Measurements from ENCODE around the gene GALNT4.
A peak's percentile ranks its signal among the peaks of the same experiment; 100 is the strongest.

The GALNT4 gene

GRCh38 chr12:89517720-89518119 lies 6.9 kb downstream of the GALNT4 start:
- no peak for DNase-seq (ENCODE audit: extremely low spot score)
- ChIA-PET CTCF (no interaction called here), POLR2A (no interaction called here)
- no peak for TF ChIP-seq L3MBTL2 (conservative IDR thresholded peaks at IDR 0.05)
- no peak for TF ChIP-seq ELF4 (IDR thresholded peaks at IDR 0.05)
- TF ChIP-seq FOXM1 (IDR thresholded peaks at IDR 0.05; ENCODE audit: borderline replicate concordance): no peak
- no peak for TF ChIP-seq CTBP1 (IDR thresholded peaks at IDR 0.05; ENCODE audit: borderline replicate concordance)

DNA sequence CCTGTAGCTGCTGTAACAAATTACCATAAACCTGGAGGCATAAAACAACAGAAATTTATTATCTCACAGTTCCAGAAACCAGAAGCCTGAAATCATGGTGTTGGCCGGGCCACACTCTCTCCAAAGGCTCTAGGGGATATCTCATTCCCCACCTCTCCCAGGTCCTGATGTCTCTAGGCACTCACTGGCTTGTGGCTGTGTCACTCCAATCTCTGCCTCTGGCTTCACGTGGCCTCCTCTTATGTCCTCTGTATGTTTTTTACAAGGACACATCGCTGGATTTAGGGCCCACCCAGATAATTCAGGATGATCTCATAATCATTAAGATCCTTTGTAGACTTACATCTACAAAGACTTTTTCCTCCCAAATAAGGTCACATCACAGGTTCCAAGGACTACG lies 8.0 kb downstream of the GALNT4 start:
- CTCF ChIA-PET: no interaction called here
- no peak for TF ChIP-seq FOXM1 (IDR thresholded peaks at IDR 0.05; ENCODE audit: borderline replicate concordance)
- peak; percentile 53 for TF ChIP-seq PKNOX1 (IDR thresholded peaks at IDR 0.05)
- POLR2A ChIA-PET: no interaction called here
- DNase-seq (ENCODE audit: extremely low spot score): no peak

- TF ChIP-seq ELF4 (IDR thresholded peaks at IDR 0.05) (no peak), CTBP1 (IDR thresholded peaks at IDR 0.05; ENCODE audit: borderline replicate concordance) (no peak), HDGF (IDR thresholded peaks at IDR 0.05; ENCODE audit: borderline replicate concordance) (no peak), NFRKB (IDR thresholded peaks at IDR 0.05) (no peak), TARDBP (IDR thresholded peaks at IDR 0.05) (no peak), ARNT (IDR thresholded peaks at IDR 0.05) (no peak), L3MBTL2 (conservative IDR thresholded peaks at IDR 0.05) (no peak), SUZ12 (IDR thresholded peaks at IDR 0.05) (no peak), LEF1 (IDR thresholded peaks at IDR 0.05; ENCODE audit: borderline replicate concordance) (no peak), FOXM1 (IDR thresholded peaks at IDR 0.05; ENCODE audit: borderline replicate concordance) (no peak)
- DNase-seq (ENCODE audit: extremely low spot score): no peak
- POLR2A ChIA-PET: no interaction called here
- CTCF ChIA-PET: interaction anchor here (0.5 kb wide), 1 partner anchor 8 kb away, joined by 3 read pairs; no protein-coding TSS in a partner anchor
Measured at GRCh38 chr12:89514751-89515150, 9.8 kb downstream of the GALNT4 start.

DNA sequence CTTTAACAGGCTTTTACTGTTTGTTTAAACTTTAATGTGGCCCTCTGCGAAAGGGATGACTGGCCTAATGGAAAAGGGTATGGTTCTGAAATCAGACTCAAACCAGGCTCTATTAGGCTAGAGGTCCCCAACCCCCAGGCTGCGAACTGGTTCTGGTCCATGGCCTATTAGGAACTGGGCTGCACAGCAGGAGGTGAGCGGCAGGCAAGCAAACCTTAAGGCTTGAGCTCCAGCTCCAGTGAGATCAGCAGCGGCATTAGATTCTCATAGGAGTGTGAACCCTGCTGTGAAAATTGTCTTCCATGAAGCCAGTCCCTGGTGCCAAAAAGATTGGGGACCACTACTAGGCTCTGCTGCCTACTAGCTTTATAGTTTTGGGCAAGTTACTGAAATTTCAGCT lies 11.1 kb downstream of the GALNT4 start:
- CTCF ChIA-PET: no interaction called here
- POLR2A ChIA-PET: no interaction called here
- no peak for DNase-seq (ENCODE audit: extremely low spot score)
- TF ChIP-seq FOXK2 (IDR thresholded peaks at IDR 0.05) (no peak), LEF1 (IDR thresholded peaks at IDR 0.05; ENCODE audit: borderline replicate concordance) (no peak), CTBP1 (IDR thresholded peaks at IDR 0.05; ENCODE audit: borderline replicate concordance) (no peak), SUZ12 (IDR thresholded peaks at IDR 0.05) (no peak), FOXM1 (IDR thresholded peaks at IDR 0.05; ENCODE audit: borderline replicate concordance) (no peak), SP1 (IDR thresholded peaks at IDR 0.05) (no peak), L3MBTL2 (conservative IDR thresholded peaks at IDR 0.05) (no peak)

DNA sequence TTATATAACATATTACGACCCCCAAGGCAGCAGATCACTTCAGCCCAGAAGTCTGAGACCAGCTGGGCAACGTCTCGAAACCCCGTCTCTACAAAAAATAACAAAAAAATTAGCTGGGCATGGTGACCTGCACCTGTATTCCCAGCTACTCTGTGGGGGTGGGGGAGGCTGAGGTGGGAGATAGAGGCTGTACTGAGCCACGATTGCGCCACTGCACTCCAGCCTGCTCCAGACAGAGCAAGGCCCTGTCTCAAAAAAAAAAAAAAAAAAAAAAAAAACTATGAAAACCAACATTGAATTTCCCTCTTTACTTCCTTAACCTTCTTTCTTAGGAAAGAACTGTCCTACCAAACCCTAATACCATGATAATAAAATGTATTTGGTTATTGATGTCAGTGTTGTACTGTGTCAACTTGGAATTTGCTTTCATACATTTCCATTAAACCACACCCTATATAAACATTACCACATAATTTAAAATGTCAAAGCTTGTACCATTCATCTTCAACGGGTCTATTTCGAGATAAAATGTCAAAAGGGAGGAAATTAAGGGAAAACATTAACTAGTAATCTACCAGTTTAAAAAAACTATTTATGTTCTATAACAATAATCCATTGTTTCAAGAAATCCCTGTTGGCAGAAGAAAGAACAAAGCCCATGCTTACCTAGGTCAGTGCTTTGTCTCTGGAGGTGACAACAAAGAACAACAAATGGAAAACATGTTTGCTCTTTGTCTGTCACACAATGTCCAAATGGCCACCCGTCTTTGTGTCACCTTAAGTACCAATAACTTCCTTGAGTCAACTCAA lies 17.4 kb downstream of the GALNT4 start:
- CTCF ChIA-PET: interaction anchor here (0.7 kb wide), 1 partner anchor 8 kb away, joined by 3 read pairs; no protein-coding TSS in a partner anchor
- POLR2A ChIA-PET: no interaction called here
- TF ChIP-seq TARDBP (IDR thresholded peaks at IDR 0.05) (no peak), SP1 (IDR thresholded peaks at IDR 0.05) (no peak), FOXA1 (IDR thresholded peaks at IDR 0.05) (no peak), LEF1 (IDR thresholded peaks at IDR 0.05; ENCODE audit: borderline replicate concordance) (no peak), NFRKB (IDR thresholded peaks at IDR 0.05) (no peak), ZNF384 (IDR thresholded peaks at IDR 0.05) (no peak), SUZ12 (IDR thresholded peaks at IDR 0.05) (no peak), BHLHE40 (IDR thresholded peaks at IDR 0.05; ENCODE audit: borderline replicate concordance) (no peak), HDGF (IDR thresholded peaks at IDR 0.05; ENCODE audit: borderline replicate concordance) (no peak), ARNT (IDR thresholded peaks at IDR 0.05) (no peak), FOXK2 (IDR thresholded peaks at IDR 0.05) (no peak), L3MBTL2 (conservative IDR thresholded peaks at IDR 0.05) (no peak), PKNOX1 (IDR thresholded peaks at IDR 0.05) (no peak), FOXM1 (IDR thresholded peaks at IDR 0.05; ENCODE audit: borderline replicate concordance) (no peak), ELF4 (IDR thresholded peaks at IDR 0.05) (no peak), CTBP1 (IDR thresholded peaks at IDR 0.05; ENCODE audit: borderline replicate concordance) (no peak)

GRCh38 chr12:89506050-89506449 lies 18.5 kb downstream of the GALNT4 start:
- TF ChIP-seq L3MBTL2 (conservative IDR thresholded peaks at IDR 0.05): no peak
- TF ChIP-seq TARDBP (IDR thresholded peaks at IDR 0.05): no peak
- no peak for TF ChIP-seq BHLHE40 (IDR thresholded peaks at IDR 0.05; ENCODE audit: borderline replicate concordance)
- TF ChIP-seq NFRKB (IDR thresholded peaks at IDR 0.05): no peak
- no peak for TF ChIP-seq SP1 (IDR thresholded peaks at IDR 0.05)
- no peak for TF ChIP-seq PKNOX1 (IDR thresholded peaks at IDR 0.05)
- no peak for TF ChIP-seq CTBP1 (IDR thresholded peaks at IDR 0.05; ENCODE audit: borderline replicate concordance)
- TF ChIP-seq HDGF (IDR thresholded peaks at IDR 0.05; ENCODE audit: borderline replicate concordance): no peak
- TF ChIP-seq ZNF384 (IDR thresholded peaks at IDR 0.05): no peak
- no peak for TF ChIP-seq LEF1 (IDR thresholded peaks at IDR 0.05; ENCODE audit: borderline replicate concordance)
- no peak for TF ChIP-seq FOXM1 (IDR thresholded peaks at IDR 0.05; ENCODE audit: borderline replicate concordance)
- no peak for TF ChIP-seq ELF4 (IDR thresholded peaks at IDR 0.05)
- no peak for TF ChIP-seq SUZ12 (IDR thresholded peaks at IDR 0.05)
- TF ChIP-seq FOXK2 (IDR thresholded peaks at IDR 0.05): no peak
- TF ChIP-seq FOXA1 (IDR thresholded peaks at IDR 0.05): no peak
- TF ChIP-seq ARNT (IDR thresholded peaks at IDR 0.05): no peak
- CTCF ChIA-PET: no interaction called here
- POLR2A ChIA-PET: no interaction called here
- DNase-seq (ENCODE audit: extremely low spot score): no peak

More for the DNA sequence above, 17.4 kb downstream of the GALNT4 start:
- no peak for DNase-seq (ENCODE audit: extremely low spot score)

Measured in HEK293T (cell line).